DMS153 treated with DMSO at 0.1 percent for 48 hours (cell line): Measurements from ENCODE around the gene PNPO.

ENCODE experiments used
- DNase-seq: peaks from one replicate; lab custom pipeline; 2025; ENCODE audit not compliant: unreplicated experiment; lab: John Stamatoyannopoulos, UW

Gene PNPO

GRCh38 chr17:47941246-47942095 is at the start of gene PNPO:
PNPO (plus strand) TSS chr17:47941571; CDS start chr17:47941676, 105 bp downstream.
- peak; percentile 97 for DNase-seq

DNA sequence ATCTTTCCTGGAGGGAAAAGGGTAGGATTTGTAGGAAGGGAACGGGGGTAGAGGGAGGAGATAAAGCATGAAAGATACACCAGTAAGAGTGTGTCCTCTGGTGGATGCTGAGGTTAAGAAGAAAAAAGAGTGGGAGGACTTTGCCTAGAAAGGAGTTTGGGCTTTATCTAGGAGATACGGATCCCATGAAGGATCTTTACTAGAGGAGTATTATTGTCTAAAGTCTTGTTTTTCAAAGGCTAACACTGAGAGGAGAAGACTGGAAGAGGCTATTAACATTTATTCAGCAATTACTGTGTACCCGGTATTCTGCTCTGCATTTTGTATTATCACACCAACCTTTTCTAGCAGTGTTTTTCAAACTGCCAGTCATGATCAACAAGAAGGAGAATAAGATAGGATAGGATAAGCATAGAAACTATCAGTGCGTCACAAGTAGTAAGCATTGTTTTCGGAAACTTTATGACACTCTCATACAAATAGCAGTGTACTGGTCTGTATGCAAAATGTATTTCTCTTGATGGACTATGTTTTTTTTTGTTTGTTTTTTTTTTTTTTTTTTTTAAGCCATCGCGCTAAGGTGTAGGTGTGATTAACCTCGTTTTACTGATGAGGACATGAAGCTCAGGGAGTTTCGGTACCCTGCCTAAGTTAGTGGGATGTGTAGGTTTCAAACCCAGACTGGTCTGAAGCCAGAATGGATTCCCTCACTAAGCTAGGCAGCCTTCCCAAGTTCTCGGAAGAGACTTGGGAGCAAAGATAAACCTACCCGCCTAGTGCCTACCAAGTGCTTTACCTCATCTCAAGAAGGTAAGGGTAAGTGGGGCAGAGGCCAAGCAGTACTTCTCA is 46.6 kb upstream of the PNPO start:
- no peak for DNase-seq

GRCh38 chr17:47895347-47895855 is 46.0 kb upstream of the PNPO start:
- DNase-seq, result no peak

- peak; percentile 100 for DNase-seq
Observed at GRCh38 chr17:47895856-47896671, 45.3 kb upstream of the PNPO start, which contains the start of gene SP2. SP2 (plus strand) TSS chr17:47896236; CDS start chr17:47896287, 51 bp downstream.

DNA sequence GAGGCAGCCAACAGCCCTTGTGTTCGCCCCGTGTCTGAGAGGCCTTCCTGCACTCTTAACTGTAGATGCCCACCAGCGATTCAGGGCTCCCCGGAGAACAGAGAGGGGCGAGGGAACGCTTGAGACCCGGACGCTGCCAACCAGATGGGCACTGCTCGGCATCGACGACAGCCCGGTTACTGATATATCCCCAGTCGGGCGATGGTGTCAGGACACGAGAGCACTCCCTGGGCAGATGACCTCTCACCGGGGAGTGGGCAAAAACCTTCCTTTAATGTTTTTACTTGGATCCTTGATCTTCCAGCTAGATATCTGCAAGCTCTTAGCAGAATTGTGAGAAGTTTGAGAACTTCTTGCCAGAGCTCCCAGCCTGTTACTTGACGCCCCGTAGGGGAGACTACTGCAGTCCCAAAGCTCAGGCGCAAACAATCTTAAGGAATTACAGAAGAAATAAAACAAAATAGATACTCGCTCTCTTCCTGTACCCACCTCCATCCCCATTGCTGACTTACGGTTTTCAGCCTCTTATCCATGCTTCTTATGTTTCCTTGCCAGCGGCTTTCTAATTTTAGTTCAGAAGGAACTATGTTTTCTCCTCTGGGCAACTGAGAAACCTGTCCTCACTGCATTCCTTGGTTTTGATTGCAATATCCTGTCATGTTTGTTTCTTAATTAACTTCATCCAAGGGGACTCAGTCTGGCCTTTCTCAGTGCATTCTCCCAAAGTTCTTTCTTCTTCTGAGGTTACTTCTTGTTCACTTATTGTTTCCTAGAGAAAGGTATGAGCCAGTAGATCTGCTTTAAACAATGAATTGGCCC is 44.5 kb upstream of the PNPO start:
- no peak for DNase-seq

DNA sequence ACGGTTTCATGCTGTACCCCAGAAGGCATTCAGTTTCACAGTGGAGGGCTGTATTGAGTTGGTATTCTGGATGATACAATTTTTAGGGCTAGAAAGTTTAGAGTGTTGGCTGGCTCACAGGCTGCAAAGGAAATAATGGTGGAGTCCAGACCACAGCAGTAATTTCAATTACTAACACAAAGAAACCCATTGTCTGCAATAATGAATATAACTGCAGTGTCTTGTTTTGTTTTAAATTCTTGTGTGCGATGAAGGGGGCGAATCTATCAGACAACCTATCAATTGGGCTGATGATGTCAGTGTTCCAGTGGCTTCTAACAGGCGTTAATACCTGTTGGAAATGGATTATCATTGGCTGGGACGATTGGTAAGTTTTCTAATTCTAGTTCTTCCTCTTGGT is 43.8 kb upstream of the PNPO start:
- no peak for DNase-seq

DNA sequence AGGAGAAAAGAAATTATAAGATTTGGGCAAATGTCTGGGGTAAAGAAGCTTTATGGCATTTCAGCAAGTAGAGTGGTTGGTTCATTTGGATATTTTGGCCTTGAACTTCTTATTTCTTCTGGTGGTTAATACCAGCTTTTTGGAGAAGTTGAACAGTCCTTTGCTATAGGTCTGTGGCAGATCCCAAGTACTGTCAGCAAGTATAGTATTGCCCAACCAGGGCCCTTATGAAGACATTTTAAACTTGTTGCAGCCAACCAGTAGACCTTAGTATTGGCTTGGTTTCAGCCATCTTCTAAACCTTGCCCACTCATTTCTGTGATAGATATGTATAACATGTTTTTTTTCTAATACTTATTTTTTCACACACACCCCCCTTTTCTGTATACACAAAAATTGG is 43.1 kb upstream of the PNPO start:
- DNase-seq, result no peak

GRCh38 chr17:47899643-47900042 is 41.7 kb upstream of the PNPO start:
- no peak for DNase-seq

- DNase-seq, result no peak
Observed at GRCh38 chr17:47901423-47901822, 39.9 kb upstream of the PNPO start.

GRCh38 chr17:47902039-47902744 is 39.2 kb upstream of the PNPO start:
- no peak for DNase-seq

DNA sequence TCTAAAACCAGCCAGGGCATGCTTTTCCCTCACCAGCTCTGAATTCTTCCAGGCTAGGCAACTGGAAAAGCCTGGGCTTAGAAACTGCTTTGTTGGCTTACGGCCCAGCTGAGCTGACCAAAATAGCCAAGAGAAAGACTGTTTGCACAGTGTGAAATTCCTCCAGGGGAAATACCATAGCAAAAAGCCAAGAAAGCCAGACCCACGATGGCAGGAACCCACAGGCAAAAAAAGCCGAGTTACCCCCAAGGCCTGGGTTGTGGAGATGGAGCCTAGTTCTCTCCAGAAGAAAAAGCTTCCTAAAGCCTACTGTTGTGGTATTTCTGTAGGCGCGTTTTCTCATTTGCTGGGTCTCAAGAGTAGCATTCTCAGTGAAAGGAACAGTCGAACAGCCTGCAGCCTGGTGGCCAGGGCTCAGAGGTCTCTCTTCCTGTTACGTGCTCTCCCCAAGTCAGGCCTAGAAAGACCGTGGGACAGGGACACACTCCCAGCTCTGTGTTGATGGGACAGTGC is 36.1 kb upstream of the PNPO start:
- no peak for DNase-seq

DNA sequence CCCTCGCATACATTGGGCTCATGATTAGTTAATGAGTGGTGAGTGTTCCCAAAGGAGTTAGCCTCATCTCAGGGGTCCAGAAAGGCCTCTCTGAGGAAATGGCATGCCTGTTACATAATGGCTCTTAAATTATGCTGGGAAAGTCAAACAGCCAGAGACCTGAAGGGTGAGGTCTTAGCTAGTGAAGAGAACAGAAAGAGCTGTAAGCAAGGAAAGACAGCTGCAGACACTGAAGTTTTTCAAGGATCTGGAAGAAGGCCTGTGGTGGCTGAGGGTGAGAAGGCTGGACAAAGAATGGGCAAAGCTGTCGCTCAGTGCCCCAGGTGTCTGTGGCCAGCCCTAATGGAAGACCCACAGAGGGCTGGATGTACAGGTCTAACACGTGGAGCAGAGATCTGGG is 34.9 kb upstream of the PNPO start:
- DNase-seq, result no peak

DNA sequence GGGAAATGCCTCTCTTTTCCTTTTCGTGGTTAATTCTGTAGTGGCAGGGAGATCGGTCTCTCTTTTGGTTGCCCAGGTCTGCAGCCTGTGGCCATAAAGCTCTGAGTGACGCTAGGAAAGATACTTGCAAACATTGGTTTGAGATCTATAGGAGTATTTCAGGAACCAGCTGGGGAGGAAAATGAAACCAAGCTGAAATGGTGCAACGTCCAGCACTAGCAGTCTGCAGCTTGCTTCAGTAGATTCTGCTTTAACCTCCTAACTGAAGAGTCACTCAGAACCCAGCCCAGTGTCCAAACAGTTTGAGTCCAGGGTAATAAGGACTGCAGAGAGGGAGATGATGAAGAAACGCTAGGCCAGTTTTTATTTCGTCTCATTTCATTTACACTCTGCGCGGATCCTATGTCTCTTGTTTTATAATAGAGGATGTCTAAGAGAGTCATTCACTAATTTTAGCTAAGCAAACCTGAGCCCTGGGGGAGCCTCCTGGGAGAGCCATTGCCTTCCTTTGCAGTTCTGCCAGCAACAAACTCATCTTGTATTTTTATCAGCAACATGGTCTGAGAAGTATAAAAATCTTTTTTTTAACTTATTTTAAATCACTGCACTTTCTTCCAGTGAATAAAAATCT is 33.3 kb upstream of the PNPO start:
- no peak for DNase-seq

GRCh38 chr17:47913050-47913449 is 28.3 kb upstream of the PNPO start:
- no peak for DNase-seq

GRCh38 chr17:47914306-47914948 is 26.9 kb upstream of the PNPO start:
- DNase-seq, result no peak

GRCh38 chr17:47915776-47916398 is 25.5 kb upstream of the PNPO start:
- no peak for DNase-seq

- DNase-seq, result no peak
Observed at GRCh38 chr17:47916489-47917208, 24.7 kb upstream of the PNPO start.
